Lung (tissue), 12 donors: Measurements from ENCODE around the gene MRPL42. TPM values are rescaled to one million over a fixed set of nuclear protein-coding genes. Genes with fewer than 3 reads are reported as not detected.

Experiments
- ATAC-seq: fragments of 200-7000 bp; cut with Tn5 transposase; one replicate; pipeline ENCODE4 v1.9.1; 2020; ENCODE audit warnings: moderate number of reproducible peaks; ENCODE audit not compliant: insufficient read depth, low FRiP score
- DNase-seq, 3 donors: peaks; one replicate each; pipeline ENCODE4 v3.0.0-alpha.2; 2013 to 2017
- H3K27ac ChIP-seq, 2 donors: one replicate each; pipeline ENCODE4 v1.5.1; 2013; ENCODE audit warnings: mild to moderate bottlenecking in 2 of 2, moderate library complexity in 2 of 2, control low read depth in 1 of 2, inconsistent platforms in 1 of 2, low read depth in 1 of 2, low read length in 1 of 2
- H3K27me3 ChIP-seq, 3 donors: one replicate each; pipeline ENCODE4 v1.5.1; 2013; ENCODE audit warnings: low read length in 2 of 3; ENCODE audit not compliant: control insufficient read depth in 3 of 3, insufficient read depth in 3 of 3
- H3K36me3 ChIP-seq, 4 donors: one replicate each; pipeline ENCODE4 v1.5.1; 2013; ENCODE audit warnings: low read length in 4 of 4, mild to moderate bottlenecking in 1 of 4, moderate library complexity in 1 of 4; ENCODE audit not compliant: control insufficient read depth in 4 of 4, insufficient read depth in 4 of 4
- H3K4me1 ChIP-seq, 5 donors: one replicate each; pipeline ENCODE4 v1.5.1; 2013; ENCODE audit warnings: low read length in 5 of 5, mild to moderate bottlenecking in 2 of 5, moderate library complexity in 1 of 5; ENCODE audit not compliant: control insufficient read depth in 5 of 5, insufficient read depth in 5 of 5
- H3K4me3 ChIP-seq: one replicate; pipeline ENCODE4 v1.5.1; 2013; ENCODE audit warnings: mild to moderate bottlenecking, control low read depth, moderate library complexity
- H3K9ac ChIP-seq, 2 donors: one replicate each; pipeline ENCODE4 v1.5.1; 2013; ENCODE audit warnings: low read length in 2 of 2, control low read depth in 1 of 2; ENCODE audit not compliant: insufficient read depth in 1 of 2
- H3K9me3 ChIP-seq, 4 donors: one replicate each; pipeline ENCODE4 v1.5.1; 2013; ENCODE audit warnings: low read length in 3 of 4, mild to moderate bottlenecking in 1 of 4, moderate library complexity in 1 of 4; ENCODE audit not compliant: control insufficient read depth in 4 of 4, insufficient read depth in 3 of 4
- WGBS, 2 donors: extraction: QIAGEN DNeasy Blood & Tissue Kit; methylation state at CpG; one replicate each; pipeline ENCODE4 v1.1.7; 2013; 5-methylcytosine and 5-hydroxymethylcytosine counted together
- polyA plus RNA-seq, 2 donors: library from polyadenylated mRNA; stranded (reverse); fragments of 200-250 nt; gene quantifications; one replicate each; pipeline ENCODE4 v1.2.1, GENCODE V29; 2013
- total RNA-seq, 2 donors: library from RNA; depleted of rRNA in 1 of 2; stranded (reverse); fragments of >200 nt in 1 of 2; gene quantifications; one replicate each; pipeline ENCODE4 v1.2.1, GENCODE V29; 2014 to 2021
- TF ChIP-seq, protein P1 (sequence below): IDR thresholded peaks from 2 replicates; pipeline ENCODE4 v1.5.1; 2012; ENCODE audit warnings: mild to moderate bottlenecking; ENCODE audit errors: control extremely low read depth, extremely low read depth
- donor health status: control.
- donor health status: control.
- donor health status: Bipolar disorder and iron deficiency.
- donor health status: healthy.
- donor health status: DM: yes; HTN: yes; CAD: no.

Gene MRPL42
- total and polyA plus RNA-seq, 4 donors, result 27.5 to 65.7 (median 43.6) TPM

DNA sequence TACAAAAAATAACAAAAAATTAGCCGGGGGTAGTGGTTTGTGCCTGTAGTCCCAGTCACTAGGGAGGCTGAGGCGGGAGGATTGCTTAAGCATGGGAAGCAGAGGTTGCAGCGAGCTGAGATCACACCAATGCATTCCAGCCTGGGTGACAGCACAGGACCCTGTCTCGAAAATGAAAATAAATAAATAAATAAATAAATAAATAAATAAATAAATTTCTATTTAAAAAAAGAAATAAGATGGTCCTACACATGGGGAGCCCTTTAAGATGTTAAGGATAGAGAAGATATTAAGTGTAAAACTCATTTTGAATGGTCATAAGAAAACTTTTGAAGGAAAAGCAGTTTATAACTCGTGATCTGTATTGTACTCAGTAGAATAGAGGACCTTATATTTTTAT is 8.2 kb upstream of the MRPL42 start:
- Histone ChIP-seq H3K9me3 (no peaks in the 10 kb centered on the region), H3K36me3 (no peaks in the 10 kb centered on the region), H3K4me3 (no peak overlapping the region), H3K4me1 (no peaks in the 10 kb centered on the region), H3K27ac (no peak overlapping the region), H3K9ac (no peak overlapping the region), H3K27me3 (no peaks in the 10 kb centered on the region)
- TF ChIP-seq, protein P1, sequence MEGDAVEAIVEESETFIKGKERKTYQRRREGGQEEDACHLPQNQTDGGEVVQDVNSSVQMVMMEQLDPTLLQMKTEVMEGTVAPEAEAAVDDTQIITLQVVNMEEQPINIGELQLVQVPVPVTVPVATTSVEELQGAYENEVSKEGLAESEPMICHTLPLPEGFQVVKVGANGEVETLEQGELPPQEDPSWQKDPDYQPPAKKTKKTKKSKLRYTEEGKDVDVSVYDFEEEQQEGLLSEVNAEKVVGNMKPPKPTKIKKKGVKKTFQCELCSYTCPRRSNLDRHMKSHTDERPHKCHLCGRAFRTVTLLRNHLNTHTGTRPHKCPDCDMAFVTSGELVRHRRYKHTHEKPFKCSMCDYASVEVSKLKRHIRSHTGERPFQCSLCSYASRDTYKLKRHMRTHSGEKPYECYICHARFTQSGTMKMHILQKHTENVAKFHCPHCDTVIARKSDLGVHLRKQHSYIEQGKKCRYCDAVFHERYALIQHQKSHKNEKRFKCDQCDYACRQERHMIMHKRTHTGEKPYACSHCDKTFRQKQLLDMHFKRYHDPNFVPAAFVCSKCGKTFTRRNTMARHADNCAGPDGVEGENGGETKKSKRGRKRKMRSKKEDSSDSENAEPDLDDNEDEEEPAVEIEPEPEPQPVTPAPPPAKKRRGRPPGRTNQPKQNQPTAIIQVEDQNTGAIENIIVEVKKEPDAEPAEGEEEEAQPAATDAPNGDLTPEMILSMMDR, result no peak
- 94 to 96% methylated on average over 5 of the region's 5 CpGs for WGBS, 2 donors
- DNase-seq, result no peak
- ATAC-seq, result no peak

DNA sequence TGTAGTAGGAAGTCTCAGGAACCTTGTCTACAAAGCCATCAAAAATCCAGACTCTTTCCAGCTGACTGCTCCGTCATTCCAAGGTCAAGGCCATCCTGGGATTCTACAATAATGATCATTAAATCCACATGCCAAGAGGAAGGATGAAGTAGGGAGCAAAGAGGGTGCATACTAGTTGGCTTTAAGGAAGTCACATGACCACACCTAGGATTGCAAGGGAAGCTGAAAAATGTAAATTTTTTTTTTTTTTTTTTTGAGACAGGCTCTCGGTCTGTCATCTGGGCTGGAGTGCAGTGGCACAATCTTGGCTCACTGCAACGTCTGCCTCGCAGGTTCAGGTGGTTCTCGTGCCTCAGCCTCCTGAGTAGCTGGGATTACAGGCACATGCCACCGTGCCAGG is 7.3 kb upstream of the MRPL42 start:
- Histone ChIP-seq H3K36me3 (no peaks in the 10 kb centered on the region), H3K4me3 (no peak overlapping the region), H3K9ac (no peak overlapping the region), H3K27ac (no peak overlapping the region), H3K27me3 (no peaks in the 10 kb centered on the region), H3K4me1 (no peaks in the 10 kb centered on the region), H3K9me3 (no peaks in the 10 kb centered on the region)
- DNase-seq (no peak), ATAC-seq (no peak)
- TF ChIP-seq, protein P1, result no peak
- WGBS, 2 donors, result 66 to 69% methylated on average over 6 of the region's 6 CpGs

DNA sequence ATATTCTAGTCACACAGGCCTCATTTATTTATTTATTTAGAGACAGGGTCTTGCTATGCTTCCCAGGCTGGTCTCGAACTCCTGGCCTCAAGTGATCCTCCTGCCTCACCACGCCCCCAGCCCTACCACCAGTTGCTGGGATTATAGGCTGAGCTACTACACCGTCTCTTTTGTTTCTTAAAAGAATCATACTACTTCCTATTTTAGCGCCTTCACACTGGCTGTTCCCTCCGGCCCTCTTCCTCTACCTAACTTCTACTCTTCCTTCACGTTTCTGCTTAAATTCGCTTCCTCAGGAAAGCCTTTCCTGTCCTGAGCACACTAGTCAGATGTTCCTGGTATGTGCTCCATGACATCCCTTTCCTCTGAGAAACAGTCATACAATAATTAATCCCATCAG is 6.4 kb upstream of the MRPL42 start:
- TF ChIP-seq, protein P1, result no peak
- Histone ChIP-seq H3K27ac (no peak overlapping the region), H3K36me3 (no peaks in the 10 kb centered on the region), H3K9me3 (no peaks in the 10 kb centered on the region), H3K27me3 (no peaks in the 10 kb centered on the region), H3K4me1 (no peaks in the 10 kb centered on the region), H3K9ac (no peak overlapping the region), H3K4me3 (no peak overlapping the region)
- DNase-seq, result no peak
- WGBS, 2 donors, result 32 to 61% methylated on average over 7 of the region's 7 CpGs
- ATAC-seq, result no peak

DNA sequence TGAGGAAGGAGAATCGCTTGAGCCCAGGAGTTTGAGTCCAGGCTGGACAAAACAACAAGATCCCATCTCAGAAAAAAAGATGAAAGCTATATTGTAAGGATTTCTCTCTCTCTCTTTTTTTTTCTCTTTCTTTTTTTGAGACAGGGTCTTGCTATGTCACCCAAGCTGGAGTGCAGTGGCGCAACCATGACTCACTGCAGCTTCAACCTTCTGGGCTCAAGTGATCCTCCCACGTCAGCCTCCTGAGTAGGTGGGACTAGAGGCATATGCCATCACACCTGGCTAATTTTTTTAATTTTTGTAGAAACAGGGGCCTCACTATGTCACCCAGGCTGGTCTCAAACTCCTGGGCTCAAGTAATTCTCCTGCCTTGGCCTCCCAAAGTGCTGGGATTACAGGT is 5.8 kb upstream of the MRPL42 start:
- no peaks in the 10 kb centered on the region for H3K27me3 ChIP-seq
- no peak overlapping the region for H3K4me3 ChIP-seq
- H3K9ac ChIP-seq, result no peak overlapping the region
- H3K36me3 ChIP-seq, result no peaks in the 10 kb centered on the region
- 80 to 83% methylated on average over 3 of the region's 3 CpGs for WGBS, 2 donors
- DNase-seq, result no peak
- H3K27ac ChIP-seq, result no peak overlapping the region
- no peaks in the 10 kb centered on the region for H3K4me1 ChIP-seq
- TF ChIP-seq, protein P1, result no peak
- ATAC-seq, result no peak
- no peaks in the 10 kb centered on the region for H3K9me3 ChIP-seq
